Smooth muscle cell (in vitro differentiated cells): Measurements from ENCODE around the gene GOLGA3. TPM values are rescaled to one million over a fixed set of nuclear protein-coding genes. Genes with fewer than 3 reads are reported as not detected.

ENCODE experiments used
- DNase-seq: peaks from one replicate; lab custom pipeline; 2025; ENCODE audit not compliant: unreplicated experiment; lab: John Stamatoyannopoulos, UW
- H2AFZ ChIP-seq: fragments of 200-600 bp; sonication (generic); 2 replicates; pipeline ENCODE4 v1.6.0; 2016; ENCODE audit warnings: antibody characterized with exemption, low read depth, mild to moderate bottlenecking
- H3F3A ChIP-seq: fragments of 200-600 bp; sonication (generic); 2 replicates; pipeline ENCODE4 v1.6.0; 2017; ENCODE audit warnings: antibody characterized with exemption, low read depth
- H3K27ac ChIP-seq: fragments of 200-600 bp; sonication (generic); 2 replicates; pipeline ENCODE4 v1.5.1; 2016; ENCODE audit warnings: low read depth, mild to moderate bottlenecking
- H3K27me3 ChIP-seq: fragments of 200-600 bp; sonication (generic); 2 replicates; pipeline ENCODE4 v1.6.1; 2016; ENCODE audit warnings: low read depth, mild to moderate bottlenecking
- H3K36me3 ChIP-seq: fragments of 200-600 bp; sonication (generic); 2 replicates; pipeline ENCODE4 v1.5.1; 2016; ENCODE audit warnings: low read depth
- H3K4me1 ChIP-seq: fragments of 200-600 bp; sonication (generic); 2 replicates; pipeline ENCODE4 v1.5.1; 2016; ENCODE audit warnings: low read depth
- H3K4me2 ChIP-seq: fragments of 200-600 bp; sonication (generic); 2 replicates; pipeline ENCODE4 v1.6.0; 2016; ENCODE audit warnings: mild to moderate bottlenecking
- H3K4me3 ChIP-seq: fragments of 200-600 bp; sonication (generic); 2 replicates; pipeline ENCODE4 v1.5.1; 2016; ENCODE audit warnings: mild to moderate bottlenecking
- H3K79me2 ChIP-seq: fragments of 200-600 bp; sonication (generic); 2 replicates; pipeline ENCODE4 v1.6.0; 2016; ENCODE audit warnings: low read depth, mild to moderate bottlenecking
- H3K9ac ChIP-seq: fragments of 200-600 bp; sonication (generic); 2 replicates; pipeline ENCODE4 v1.6.0; 2016; ENCODE audit warnings: low read depth
- H3K9me3 ChIP-seq: fragments of 200-600 bp; sonication (generic); replicated peaks from 2 replicates; pipeline ENCODE4 v1.5.1; 2016; ENCODE audit warnings: low read depth
- H4K20me1 ChIP-seq: fragments of 200-600 bp; sonication (generic); 2 replicates; pipeline ENCODE4 v1.6.0; 2016; ENCODE audit warnings: low read depth
- WGBS: methylation state at CpG from one replicate; pipeline ENCODE4 v1.1.7; 2016; ENCODE audit warnings: low lambda C conversion rate; 5-methylcytosine and 5-hydroxymethylcytosine counted together
- polyA plus RNA-seq: library from polyadenylated mRNA; unstranded; fragments of >200 nt; fragmentation: Nextera tagmentation; extraction: Ambion mirVana; gene quantifications from 2 replicates; pipeline ENCODE4 v1.2.1, GENCODE V29; 2016
- total RNA-seq: library from RNA; depleted of rRNA; stranded (reverse); fragments of >200 nt; gene quantifications from 2 replicates; pipeline ENCODE4 v1.2.3, GENCODE V29; 2014
- TF ChIP-seq, protein P1 (sequence below): fragments of 200-600 bp; sonication (generic); IDR thresholded peaks from 2 replicates; pipeline ENCODE4 v1.5.1; 2017; ENCODE audit warnings: borderline replicate concordance, mild to moderate bottlenecking, antibody characterized with exemption; ENCODE audit not compliant: insufficient read depth, poor library complexity, severe bottlenecking

The GOLGA3 gene
- total and polyA plus RNA-seq, 2 experiments from 2014 or later: 25.1 to 34.5 TPM

DNA sequence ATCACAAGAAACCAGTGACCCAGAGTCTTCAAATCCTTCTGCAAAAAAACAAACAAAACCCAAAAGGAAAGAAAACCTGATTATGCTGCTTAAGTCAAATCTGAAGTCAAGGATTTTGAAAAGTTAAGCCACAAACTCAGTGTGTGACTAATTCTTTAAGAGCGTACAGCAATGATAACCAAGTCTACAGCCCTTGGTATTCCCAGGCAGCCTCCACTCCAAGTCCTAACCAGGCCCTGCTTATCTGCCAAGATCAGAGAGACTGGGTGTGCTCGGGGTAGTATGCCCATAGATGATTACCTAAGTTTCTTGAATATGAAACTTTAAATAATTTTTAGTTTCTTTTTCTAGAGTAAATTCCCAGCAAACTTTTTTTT lies 104.9 kb downstream of the GOLGA3 start:
- H3K9me3 ChIP-seq: no peaks in the 10 kb centered on the region
- no peaks in the 10 kb centered on the region for H3K4me1 ChIP-seq
- no peaks in the 10 kb centered on the region for H3K27me3 ChIP-seq
- 72% methylated on average over 2 of the region's 2 CpGs for WGBS
- TF ChIP-seq, protein P1, sequence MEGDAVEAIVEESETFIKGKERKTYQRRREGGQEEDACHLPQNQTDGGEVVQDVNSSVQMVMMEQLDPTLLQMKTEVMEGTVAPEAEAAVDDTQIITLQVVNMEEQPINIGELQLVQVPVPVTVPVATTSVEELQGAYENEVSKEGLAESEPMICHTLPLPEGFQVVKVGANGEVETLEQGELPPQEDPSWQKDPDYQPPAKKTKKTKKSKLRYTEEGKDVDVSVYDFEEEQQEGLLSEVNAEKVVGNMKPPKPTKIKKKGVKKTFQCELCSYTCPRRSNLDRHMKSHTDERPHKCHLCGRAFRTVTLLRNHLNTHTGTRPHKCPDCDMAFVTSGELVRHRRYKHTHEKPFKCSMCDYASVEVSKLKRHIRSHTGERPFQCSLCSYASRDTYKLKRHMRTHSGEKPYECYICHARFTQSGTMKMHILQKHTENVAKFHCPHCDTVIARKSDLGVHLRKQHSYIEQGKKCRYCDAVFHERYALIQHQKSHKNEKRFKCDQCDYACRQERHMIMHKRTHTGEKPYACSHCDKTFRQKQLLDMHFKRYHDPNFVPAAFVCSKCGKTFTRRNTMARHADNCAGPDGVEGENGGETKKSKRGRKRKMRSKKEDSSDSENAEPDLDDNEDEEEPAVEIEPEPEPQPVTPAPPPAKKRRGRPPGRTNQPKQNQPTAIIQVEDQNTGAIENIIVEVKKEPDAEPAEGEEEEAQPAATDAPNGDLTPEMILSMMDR: no peak
- DNase-seq: no peak
- no peak overlapping the region for H3K4me3 ChIP-seq
- peak overlapping the region; percentile 49 for H3K9ac ChIP-seq
- peaks cover 94% of the 10 kb centered on the region for H4K20me1 ChIP-seq
- H3K27ac ChIP-seq: peak overlapping the region; percentile 73
- H3K79me2 ChIP-seq: peaks cover 28% of the 10 kb centered on the region
- peaks cover 10% of the 10 kb centered on the region for H3K36me3 ChIP-seq
- peaks cover 15% of the 10 kb centered on the region for H3F3A ChIP-seq
- no peak overlapping the region for H2AFZ ChIP-seq
- no peak overlapping the region for H3K4me2 ChIP-seq

DNA sequence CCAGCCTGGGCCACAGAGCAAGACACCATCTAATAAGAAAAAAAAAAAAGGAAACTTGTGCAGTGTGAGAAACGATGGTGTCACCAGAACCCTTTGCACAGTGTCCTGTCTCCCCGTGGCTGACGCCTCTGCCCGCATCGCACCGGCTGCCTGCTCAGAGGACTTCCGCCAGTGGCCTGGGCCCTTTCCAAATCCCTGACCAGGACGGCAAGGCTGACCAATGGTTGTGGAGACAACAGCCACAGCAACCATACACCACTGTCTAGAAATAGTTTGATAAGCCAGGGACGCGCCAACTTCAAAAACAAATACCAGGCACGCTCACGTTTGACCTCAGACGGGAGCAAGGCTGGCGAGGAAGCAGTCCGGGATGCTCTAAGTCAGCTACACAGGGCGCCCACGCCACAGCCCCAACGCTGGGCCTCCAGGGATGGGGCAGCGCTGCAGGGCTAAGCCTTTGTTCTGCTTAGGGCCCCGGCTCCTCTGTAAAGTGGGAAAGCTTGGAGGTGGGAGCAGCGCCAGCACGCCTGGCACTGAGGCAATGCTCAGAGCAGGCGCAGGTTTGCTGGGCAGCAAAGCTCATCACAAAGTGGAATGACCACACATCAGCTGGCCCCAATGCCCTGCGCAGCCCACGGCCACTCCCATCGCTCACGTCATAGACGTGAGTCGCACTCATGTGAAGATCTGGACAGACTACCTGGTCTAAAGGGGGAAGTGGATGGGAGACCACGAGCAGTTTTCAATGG lies 105.5 kb downstream of the GOLGA3 start:
- Histone ChIP-seq H3K4me1 (no peaks in the 10 kb centered on the region), H3K36me3 (peaks cover 7% of the 10 kb centered on the region), H3K27ac (peak overlapping the region; percentile 73), H3K79me2 (peaks cover 23% of the 10 kb centered on the region), H2AFZ (no peak overlapping the region), H3K27me3 (no peaks in the 10 kb centered on the region), H3K9ac (peak overlapping the region; percentile 49), H3K9me3 (no peaks in the 10 kb centered on the region), H3K4me3 (no peak overlapping the region), H3F3A (peaks cover 17% of the 10 kb centered on the region), H3K4me2 (no peak overlapping the region), H4K20me1 (peaks cover 90% of the 10 kb centered on the region)
- WGBS: 91% methylated on average over 30 of the region's 30 CpGs
- TF ChIP-seq, protein P1: no peak
- DNase-seq: no peak

DNA sequence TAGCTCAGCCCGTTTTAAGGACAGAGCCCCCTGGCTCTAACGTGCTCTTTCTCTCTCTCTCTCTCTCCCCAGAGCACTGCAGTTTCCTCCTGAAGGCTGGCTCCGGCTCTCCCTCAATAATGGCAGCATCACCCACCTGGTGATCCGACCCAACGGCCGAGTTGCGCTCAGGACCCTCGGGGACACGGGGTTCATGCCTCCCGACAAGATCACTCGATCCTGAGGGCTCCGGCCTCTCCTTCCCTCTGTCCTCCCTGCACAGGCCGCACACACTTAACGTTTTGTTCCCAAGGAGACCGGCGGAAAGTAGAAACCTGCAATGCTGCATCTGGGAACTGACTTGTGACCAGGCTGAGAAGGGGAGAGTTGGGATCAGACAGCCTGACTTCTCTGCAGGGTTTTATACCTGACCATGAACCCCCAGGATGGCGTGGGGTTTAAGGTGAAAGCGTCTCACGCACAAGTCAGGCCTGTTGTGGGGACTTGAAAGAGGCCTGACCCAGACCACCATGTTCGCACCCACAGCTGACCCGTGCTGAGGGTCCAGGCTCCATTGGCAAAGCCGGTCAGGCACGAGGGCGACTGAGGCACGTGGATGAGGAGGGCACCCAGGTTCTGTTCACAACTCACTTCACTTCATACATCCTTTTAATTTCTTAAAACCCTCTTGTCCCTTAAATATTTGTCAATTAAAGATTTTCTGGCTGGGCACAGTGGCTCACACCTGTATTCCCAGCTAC lies 107.9 kb downstream of the GOLGA3 start:
- no peak overlapping the region for H3K4me3 ChIP-seq
- peaks cover 4% of the 10 kb centered on the region for H3K36me3 ChIP-seq
- peaks cover 68% of the 10 kb centered on the region for H4K20me1 ChIP-seq
- 97% methylated on average over 25 of the region's 25 CpGs for WGBS
- H3K9me3 ChIP-seq: no peaks in the 10 kb centered on the region
- H3K4me2 ChIP-seq: no peak overlapping the region
- H3K4me1 ChIP-seq: no peaks in the 10 kb centered on the region
- peaks cover 15% of the 10 kb centered on the region for H3K79me2 ChIP-seq
- no peak for DNase-seq
- TF ChIP-seq, protein P1: no peak
- H3F3A ChIP-seq: peaks cover 17% of the 10 kb centered on the region
- no peak overlapping the region for H2AFZ ChIP-seq
- H3K27me3 ChIP-seq: no peaks in the 10 kb centered on the region
- no peak overlapping the region for H3K9ac ChIP-seq
- H3K27ac ChIP-seq: no peak overlapping the region
